T-helper 2 cell treated with Interferon-gamma antibody and Interleukin-4, amounts not matched to agents 5 μg/mL and 100 μg/mL, for 36 hours (primary cell): Measurements from ENCODE around the gene TSHZ2.
"Not testable (repeated sequence)": the region's sequence is repeated elsewhere in the genome, so short reads cannot be mapped to it uniquely, and the experiment has no call there.

Experiments used
- DNase-seq: peaks from one replicate; pipeline ENCODE4 v3.0.0; 2021; ENCODE audit warnings: low spot score
- H3K27ac Mint-ChIP-seq: one replicate; pipeline ENCODE4 v1.8.0; 2021; ENCODE audit warnings: mild to moderate bottlenecking, mixed read lengths
- H3K27me3 Mint-ChIP-seq: one replicate; pipeline ENCODE4 v1.8.0; 2021; ENCODE audit warnings: low read depth, mixed read lengths
- H3K36me3 Mint-ChIP-seq: one replicate; pipeline ENCODE4 v1.8.0; 2021; ENCODE audit warnings: low read depth, mixed read lengths
- H3K4me1 Mint-ChIP-seq: one replicate; pipeline ENCODE4 v1.8.0; 2021; ENCODE audit warnings: low read depth, mixed read lengths
- H3K4me3 Mint-ChIP-seq: one replicate; pipeline ENCODE4 v1.8.0; 2022; ENCODE audit warnings: mild to moderate bottlenecking, moderate library complexity, mixed read lengths
- H3K9me3 Mint-ChIP-seq: one replicate; pipeline ENCODE4 v1.8.0; 2021; ENCODE audit warnings: mixed read lengths

TSHZ2 gene

DNA sequence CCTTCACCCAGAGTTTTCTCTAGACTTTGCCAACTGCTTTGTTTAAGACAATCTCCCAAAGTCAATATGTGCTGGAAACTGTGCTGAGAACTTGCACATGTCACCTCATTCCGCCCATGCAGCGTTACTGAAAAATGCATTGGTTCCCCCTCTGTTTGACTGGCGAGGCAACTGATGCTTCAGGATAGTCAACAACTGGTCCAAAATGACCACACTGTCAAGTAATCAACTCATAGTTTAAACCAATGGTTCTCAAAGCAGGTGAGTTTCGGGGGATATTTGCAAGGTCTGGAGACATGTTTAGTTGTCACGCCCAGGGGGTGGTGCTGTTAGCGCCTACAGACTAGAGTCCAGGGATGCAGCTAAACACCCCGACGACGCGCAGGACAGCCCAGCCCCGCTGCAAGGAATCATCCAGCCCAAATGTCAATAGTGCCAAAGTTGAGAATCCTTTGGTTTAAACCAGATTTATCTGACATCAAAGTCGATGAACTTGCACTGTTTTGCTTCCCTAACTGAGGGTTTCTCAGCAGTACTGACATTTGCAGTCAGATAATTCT, 451.5 kb downstream of the TSHZ2 start:
- Mint-ChIP-seq H3K27me3 (no peaks in the 10 kb centered on the region), H3K27ac (no peak overlapping the region), H3K4me1 (peaks cover 3% of the 10 kb centered on the region), H3K36me3 (no peaks in the 10 kb centered on the region), H3K9me3 (peaks cover 12% of the 10 kb centered on the region), H3K4me3 (no peak overlapping the region)
- no peak for DNase-seq

DNA sequence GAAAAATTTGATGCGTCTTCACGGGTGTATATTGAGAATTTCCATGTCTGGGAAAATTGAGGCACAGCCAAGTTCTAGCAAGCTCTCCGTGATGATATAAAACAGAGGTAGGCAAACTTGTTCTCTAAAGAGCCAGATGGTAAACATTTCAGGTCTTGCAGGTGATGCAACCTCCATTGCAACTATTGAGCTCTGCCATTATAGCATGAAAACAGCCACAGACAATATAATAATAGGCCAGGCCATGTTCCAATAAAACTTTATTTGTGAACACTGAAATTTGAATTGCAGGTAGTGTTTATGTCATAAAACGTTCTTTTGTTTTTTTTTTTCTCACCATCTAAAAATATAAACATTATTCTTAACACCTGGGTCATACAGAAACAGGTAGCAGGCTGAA, 453.3 kb downstream of the TSHZ2 start:
- no peaks in the 10 kb centered on the region for H3K27me3 Mint-ChIP-seq
- H3K36me3 Mint-ChIP-seq: peaks cover 2% of the 10 kb centered on the region
- no peak overlapping the region for H3K27ac Mint-ChIP-seq
- peaks cover 16% of the 10 kb centered on the region for H3K9me3 Mint-ChIP-seq
- no peak for DNase-seq
- no peak overlapping the region for H3K4me3 Mint-ChIP-seq
- H3K4me1 Mint-ChIP-seq: peaks cover 7% of the 10 kb centered on the region

DNA sequence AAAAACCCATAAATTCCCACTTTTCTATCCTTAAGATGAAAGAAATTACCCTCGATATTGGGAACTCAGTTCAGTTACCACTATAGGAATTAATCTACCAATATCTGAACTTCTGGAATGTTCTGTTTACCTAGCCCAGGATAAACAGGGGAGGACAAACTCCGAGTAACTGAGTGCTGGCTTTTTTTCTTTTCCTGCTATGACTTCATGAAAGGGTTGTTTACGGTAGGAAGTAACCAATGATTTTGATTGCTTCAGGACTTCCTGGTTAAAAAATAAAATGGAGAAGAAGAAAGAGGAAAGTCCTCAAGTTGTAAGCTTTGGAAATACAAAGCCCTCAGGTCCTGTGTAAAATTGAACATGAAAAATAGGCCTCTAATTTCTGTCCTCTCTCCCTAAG, 453.8 kb downstream of the TSHZ2 start:
- Mint-ChIP-seq H3K4me3 (no peak overlapping the region), H3K4me1 (peaks cover 7% of the 10 kb centered on the region), H3K36me3 (peaks cover 2% of the 10 kb centered on the region), H3K27me3 (no peaks in the 10 kb centered on the region), H3K9me3 (peaks cover 16% of the 10 kb centered on the region), H3K27ac (no peak overlapping the region)
- no peak for DNase-seq

DNA sequence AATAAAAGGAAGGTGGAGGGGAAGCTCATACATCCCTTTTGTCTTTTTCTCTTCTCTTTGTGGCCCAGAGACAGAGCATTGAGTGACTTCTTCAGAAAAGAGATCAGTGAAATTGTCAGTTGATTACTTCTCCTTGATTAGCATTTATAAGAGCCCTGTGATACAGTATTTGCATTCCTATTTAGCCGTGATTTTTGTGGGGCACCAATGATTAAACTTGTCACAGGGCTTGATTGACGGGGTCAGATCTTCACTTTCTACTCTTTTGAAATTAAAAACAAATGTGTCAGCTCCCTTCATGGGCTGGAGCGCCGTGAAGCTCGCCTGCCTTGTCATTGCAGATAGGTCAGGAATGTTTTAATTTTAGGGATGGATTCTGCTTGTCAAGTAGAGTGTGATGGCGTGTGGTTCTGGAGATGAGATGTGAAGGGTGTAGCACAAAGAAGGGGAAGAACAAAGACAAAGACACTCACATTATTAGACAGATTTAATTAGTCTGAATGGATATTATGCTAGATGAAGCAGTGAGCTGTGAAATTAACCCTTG, 454.7 kb downstream of the TSHZ2 start:
- Mint-ChIP-seq H3K4me3 (no peak overlapping the region), H3K27me3 (no peaks in the 10 kb centered on the region), H3K9me3 (peaks cover 16% of the 10 kb centered on the region), H3K4me1 (peaks cover 7% of the 10 kb centered on the region), H3K36me3 (peaks cover 2% of the 10 kb centered on the region), H3K27ac (no peak overlapping the region)
- no peak for DNase-seq

DNA sequence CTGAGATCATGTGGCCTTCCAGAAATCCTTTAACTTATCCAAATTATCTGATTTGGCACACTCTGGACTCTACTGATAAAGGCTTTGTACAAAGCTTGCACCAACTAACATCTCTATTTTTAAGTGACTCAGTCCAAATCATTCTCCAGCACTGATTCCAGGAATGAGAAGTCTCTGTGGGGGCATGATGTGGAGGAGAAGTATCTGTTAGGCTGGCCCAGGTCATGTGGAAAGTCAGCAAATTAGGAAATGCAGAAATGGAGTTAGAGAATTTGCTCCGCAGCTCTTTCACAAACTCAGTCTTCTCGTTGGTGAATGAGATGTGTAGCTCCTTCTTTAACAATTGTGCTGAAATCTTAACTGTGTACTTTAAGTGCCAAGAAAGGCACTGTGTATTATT, 455.8 kb downstream of the TSHZ2 start:
- H3K27me3 Mint-ChIP-seq: no peaks in the 10 kb centered on the region
- no peak overlapping the region for H3K4me3 Mint-ChIP-seq
- no peak for DNase-seq
- H3K27ac Mint-ChIP-seq: no peak overlapping the region
- peaks cover 16% of the 10 kb centered on the region for H3K9me3 Mint-ChIP-seq
- peaks cover 2% of the 10 kb centered on the region for H3K36me3 Mint-ChIP-seq
- H3K4me1 Mint-ChIP-seq: peaks cover 5% of the 10 kb centered on the region

DNA sequence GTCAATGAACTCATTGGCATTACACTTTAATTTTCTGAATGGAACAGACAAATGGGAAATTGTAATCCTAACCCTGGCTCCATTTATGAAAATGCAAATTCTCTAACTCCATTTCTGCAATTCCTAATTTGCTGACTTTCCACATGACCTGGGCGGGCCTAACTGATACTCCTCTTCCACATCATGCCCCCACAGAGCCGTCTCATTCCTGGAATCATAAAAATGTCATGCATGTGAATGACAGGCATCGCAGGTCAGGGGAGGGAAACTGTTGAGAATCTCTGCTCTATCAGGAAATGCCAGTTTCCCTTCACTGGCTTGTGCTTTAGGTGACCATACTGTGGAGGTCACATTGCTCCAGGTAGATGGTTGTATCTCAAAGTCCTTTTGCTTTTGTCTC, 456.4 kb downstream of the TSHZ2 start:
- Mint-ChIP-seq H3K9me3 (peaks cover 16% of the 10 kb centered on the region), H3K4me1 (peaks cover 5% of the 10 kb centered on the region), H3K27me3 (no peaks in the 10 kb centered on the region), H3K27ac (no peak overlapping the region), H3K4me3 (no peak overlapping the region), H3K36me3 (peaks cover 2% of the 10 kb centered on the region)
- no peak for DNase-seq

DNA sequence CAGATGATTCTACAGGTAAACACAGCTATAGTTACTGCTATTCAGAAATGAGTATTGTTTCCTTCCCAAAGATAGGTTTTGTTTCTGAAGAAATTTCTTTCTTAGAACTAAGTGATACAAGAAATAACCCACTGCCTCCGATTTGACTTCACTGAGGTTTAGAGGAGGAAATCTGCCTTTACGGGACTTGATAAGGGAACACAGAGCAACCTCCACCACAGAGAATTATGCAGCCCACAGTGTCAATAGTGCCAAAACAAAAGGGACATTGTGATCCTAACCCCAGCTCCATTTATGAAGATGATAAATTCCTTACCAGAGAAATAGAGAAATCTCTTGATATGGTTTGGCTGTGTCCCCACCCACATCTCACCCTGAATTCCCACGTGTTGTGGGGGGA, 456.8 kb downstream of the TSHZ2 start:
- Mint-ChIP-seq H3K27me3 (no peaks in the 10 kb centered on the region), H3K4me3 (no peak overlapping the region), H3K36me3 (peaks cover 2% of the 10 kb centered on the region), H3K9me3 (peaks cover 16% of the 10 kb centered on the region), H3K4me1 (peaks cover 5% of the 10 kb centered on the region), H3K27ac (no peak overlapping the region)
- no peak for DNase-seq

DNA sequence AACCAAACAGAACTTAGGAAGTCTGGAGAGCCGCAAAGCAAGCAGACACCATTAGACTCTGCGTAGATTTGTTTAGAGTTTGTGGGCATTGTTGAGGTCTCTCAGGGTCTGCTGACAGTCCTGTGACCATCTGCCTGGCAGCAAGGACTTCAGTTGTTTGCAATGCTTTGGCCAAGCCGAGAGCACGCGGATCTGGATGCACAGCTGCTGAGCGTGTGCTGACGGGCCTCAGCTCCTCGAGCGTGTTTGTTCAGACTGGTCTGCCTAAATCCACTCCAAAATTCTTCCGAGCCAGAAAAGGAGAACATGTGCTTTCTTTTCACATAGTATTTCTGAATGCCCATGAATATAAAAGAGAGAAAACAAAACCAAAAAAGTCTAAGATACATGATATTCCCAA, 462.5 kb downstream of the TSHZ2 start:
- H3K36me3 Mint-ChIP-seq: no peaks in the 10 kb centered on the region
- no peak for DNase-seq
- H3K9me3 Mint-ChIP-seq: no peaks in the 10 kb centered on the region
- H3K27ac Mint-ChIP-seq: no peak overlapping the region
- H3K27me3 Mint-ChIP-seq: no peaks in the 10 kb centered on the region
- no peak overlapping the region for H3K4me3 Mint-ChIP-seq
- no peaks in the 10 kb centered on the region for H3K4me1 Mint-ChIP-seq

DNA sequence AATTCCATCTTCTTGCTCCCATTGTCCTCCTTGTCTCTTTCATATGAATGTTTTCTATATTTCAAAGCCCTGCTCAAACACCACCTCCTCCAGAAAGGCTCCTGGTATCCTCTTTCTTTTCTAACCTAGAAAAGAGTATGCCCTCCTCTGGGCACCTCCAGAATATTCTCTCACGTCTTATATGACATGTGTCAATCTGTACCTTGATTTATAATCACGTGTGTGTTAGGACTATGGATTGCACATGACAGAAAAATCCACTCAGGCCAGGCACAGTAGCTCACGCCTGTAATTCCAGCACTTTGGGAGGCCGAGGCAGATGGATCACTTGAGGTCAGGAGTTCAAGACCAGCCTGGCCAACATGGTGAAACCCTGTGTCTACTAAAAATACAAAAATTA, 464.8 kb downstream of the TSHZ2 start:
- H3K27ac Mint-ChIP-seq, H3K36me3 Mint-ChIP-seq, H3K4me3 Mint-ChIP-seq, H3K27me3 Mint-ChIP-seq, H3K9me3 Mint-ChIP-seq, DNase-seq, H3K4me1 Mint-ChIP-seq: not testable (repeated sequence)

DNA sequence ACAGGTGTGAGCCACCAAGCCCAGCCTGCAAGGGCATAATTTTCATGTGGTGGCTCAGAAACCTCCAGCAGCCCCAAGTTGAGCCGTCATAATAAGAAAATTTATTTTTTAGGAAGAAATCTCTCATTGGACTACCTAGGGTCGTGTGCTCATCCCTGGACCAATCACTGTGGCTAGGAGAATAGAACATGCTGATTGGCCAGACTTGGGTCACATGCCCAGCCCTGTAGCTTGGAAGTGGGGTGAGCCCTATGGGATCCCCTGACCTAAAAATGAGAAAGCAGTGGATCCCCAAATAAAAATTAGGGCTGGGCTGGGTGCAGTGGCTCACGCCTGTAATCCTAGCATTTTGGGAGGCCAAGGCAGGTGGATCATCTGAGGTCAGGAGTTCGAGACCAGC, 466.2 kb downstream of the TSHZ2 start:
- Mint-ChIP-seq H3K27me3 (no peaks in the 10 kb centered on the region), H3K27ac (no peak overlapping the region), H3K36me3 (no peaks in the 10 kb centered on the region), H3K9me3 (peaks cover 5% of the 10 kb centered on the region), H3K4me3 (no peak overlapping the region), H3K4me1 (no peaks in the 10 kb centered on the region)
- DNase-seq: no peak

DNA sequence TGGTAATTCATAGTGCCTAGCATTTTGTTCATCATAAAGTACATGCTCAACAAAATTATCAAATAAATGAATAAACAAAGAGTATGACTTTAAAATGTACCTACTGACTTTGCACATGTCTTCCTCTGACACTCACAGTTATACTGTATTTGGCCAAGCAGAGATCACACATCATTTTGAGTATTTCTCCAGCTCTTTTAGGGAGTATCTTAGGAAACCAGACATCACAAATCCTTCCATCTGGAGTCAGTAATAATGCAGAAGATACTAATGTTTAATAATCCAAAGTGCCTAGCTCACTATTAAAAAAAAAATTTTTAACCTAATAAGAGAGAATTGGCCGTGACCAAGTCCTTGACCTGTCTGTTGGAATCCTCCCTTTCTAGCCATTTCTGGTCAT, 466.9 kb downstream of the TSHZ2 start:
- H3K27me3 Mint-ChIP-seq: no peaks in the 10 kb centered on the region
- no peaks in the 10 kb centered on the region for H3K36me3 Mint-ChIP-seq
- H3K4me1 Mint-ChIP-seq: no peaks in the 10 kb centered on the region
- no peak overlapping the region for H3K4me3 Mint-ChIP-seq
- no peak overlapping the region for H3K27ac Mint-ChIP-seq
- DNase-seq: no peak
- H3K9me3 Mint-ChIP-seq: peaks cover 5% of the 10 kb centered on the region

DNA sequence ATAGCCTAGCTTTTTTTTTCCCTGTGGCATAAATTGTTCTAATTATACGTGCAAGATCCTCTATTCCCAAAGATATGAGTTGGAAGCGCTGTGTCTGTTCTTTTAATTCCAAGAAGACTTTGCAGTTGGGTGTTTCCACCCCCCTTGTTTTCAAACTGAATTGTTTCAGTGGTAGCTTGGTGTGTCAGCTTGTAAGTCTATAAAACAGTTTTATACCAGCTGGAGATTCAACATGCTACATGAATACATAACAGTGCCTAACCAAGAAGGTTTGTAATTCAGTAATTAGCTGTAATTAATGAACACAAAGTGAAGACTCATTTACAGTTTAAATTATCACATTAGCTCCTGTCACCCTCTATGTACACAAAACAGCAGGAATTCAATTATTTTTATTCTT, 467.5 kb downstream of the TSHZ2 start:
- no peaks in the 10 kb centered on the region for H3K4me1 Mint-ChIP-seq
- H3K36me3 Mint-ChIP-seq: no peaks in the 10 kb centered on the region
- no peaks in the 10 kb centered on the region for H3K27me3 Mint-ChIP-seq
- H3K9me3 Mint-ChIP-seq: peaks cover 5% of the 10 kb centered on the region
- H3K4me3 Mint-ChIP-seq: no peak overlapping the region
- no peak overlapping the region for H3K27ac Mint-ChIP-seq
- DNase-seq: no peak

DNA sequence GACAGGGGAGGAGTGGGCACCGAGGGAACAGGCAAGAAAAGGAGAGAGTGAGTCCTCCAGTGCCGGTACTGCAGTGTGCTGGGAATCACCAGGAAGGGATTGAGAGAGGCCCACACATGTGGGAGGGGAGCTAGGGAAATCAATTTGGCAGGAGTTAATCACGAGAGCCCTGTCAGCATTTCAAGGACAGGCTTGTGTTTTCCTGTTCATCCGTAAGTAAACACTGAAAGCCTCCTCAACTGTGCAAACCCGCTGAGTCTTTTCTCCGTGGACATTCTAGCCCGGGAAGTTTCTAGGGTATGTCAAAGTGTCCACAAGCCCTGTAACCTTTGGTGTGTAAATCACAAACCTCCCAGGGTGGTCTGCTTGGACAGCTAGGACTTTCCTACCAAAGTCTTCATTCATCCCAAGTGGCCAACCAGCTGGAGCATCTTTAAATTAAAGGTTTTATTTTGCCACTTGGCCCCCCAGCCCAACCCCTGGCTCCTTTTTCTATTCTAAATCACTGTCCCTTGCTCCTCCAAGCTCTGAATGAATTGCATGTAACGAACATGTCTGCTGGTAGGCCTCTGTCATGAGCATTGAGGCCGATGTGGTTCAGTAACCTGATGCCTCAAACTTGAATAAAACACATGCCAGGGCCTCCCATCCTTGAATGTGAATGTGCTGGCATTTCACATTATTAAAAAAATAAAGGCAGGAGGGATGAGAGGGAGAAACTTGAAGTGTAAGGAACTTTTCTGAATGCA, 472.4 kb downstream of the TSHZ2 start:
- H3K27me3 Mint-ChIP-seq: no peaks in the 10 kb centered on the region

DNA sequence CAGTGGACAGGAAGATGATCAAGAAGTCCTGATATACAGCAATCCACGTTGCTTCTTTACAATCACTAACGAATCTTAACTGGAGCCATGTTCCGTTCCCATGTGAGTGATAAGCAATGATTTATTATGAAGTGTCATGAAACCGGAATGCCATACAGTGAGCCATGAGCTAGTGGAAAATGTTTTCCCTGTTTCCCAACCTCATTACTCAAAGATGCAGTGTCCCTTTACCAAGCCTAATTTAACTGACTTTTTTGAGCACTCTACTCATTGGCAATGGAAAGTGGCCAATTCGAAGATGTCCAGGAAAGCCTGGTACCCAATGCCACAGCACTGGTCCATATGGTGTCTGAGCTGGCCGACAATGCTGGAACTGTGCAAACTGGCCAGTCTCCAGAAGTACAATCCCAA, 473.2 kb downstream of the TSHZ2 start:
- no peak for DNase-seq
- Mint-ChIP-seq H3K9me3 (peaks cover 36% of the 10 kb centered on the region), H3K27me3 (no peaks in the 10 kb centered on the region), H3K4me3 (no peak overlapping the region), H3K36me3 (no peaks in the 10 kb centered on the region), H3K4me1 (no peaks in the 10 kb centered on the region), H3K27ac (no peak overlapping the region)

More for the DNA sequence above, 472.4 kb downstream of the TSHZ2 start:
- Mint-ChIP-seq H3K36me3 (no peaks in the 10 kb centered on the region), H3K27ac (no peak overlapping the region), H3K4me1 (no peaks in the 10 kb centered on the region), H3K4me3 (no peak overlapping the region), H3K9me3 (peaks cover 32% of the 10 kb centered on the region)
- no peak for DNase-seq

DNA sequence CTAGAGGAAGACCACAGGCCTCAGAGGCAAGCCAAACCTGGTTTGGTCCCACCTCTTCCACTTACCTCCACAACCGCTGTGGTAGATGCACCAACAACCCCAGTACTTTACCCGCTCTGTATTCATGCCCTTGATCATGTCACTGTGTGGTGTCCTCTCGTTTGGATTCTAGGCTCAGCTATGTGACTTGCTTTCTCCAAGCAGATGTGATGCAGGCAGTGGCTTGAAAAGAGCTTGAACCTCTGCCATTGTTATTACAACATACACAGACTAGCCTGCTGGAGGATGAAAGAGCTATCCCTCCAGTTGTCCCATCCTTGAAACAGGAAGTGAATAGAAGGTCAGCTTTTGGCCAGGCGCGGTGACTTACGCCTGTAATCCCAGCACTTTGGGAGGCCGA, 473.8 kb downstream of the TSHZ2 start:
- H3K4me1 Mint-ChIP-seq: no peaks in the 10 kb centered on the region
- no peak for DNase-seq
- H3K27ac Mint-ChIP-seq: no peak overlapping the region
- H3K9me3 Mint-ChIP-seq: peaks cover 36% of the 10 kb centered on the region
- no peaks in the 10 kb centered on the region for H3K36me3 Mint-ChIP-seq
- H3K27me3 Mint-ChIP-seq: no peaks in the 10 kb centered on the region
- no peak overlapping the region for H3K4me3 Mint-ChIP-seq
